ENCODE measurements around the gene GPHN. TPM values are rescaled to one million over a fixed set of nuclear protein-coding genes. Genes with fewer than 3 reads are reported as not detected.

Gene GPHN
- total RNA-seq, 1 donor from 2014 or later = 10.8 TPM

GRCh38 chr14:67140556-67140955 is 632.6 kb downstream of the GPHN start:
- no peak for DNase-seq (ENCODE audit: low read depth in 2 of 2)

- no peak for DNase-seq (ENCODE audit: low read depth in 2 of 2)
These were observed 633.4 kb downstream of the GPHN start for GRCh38 chr14:67141146-67141900.

GRCh38 chr14:67151082-67151666 is 643.2 kb downstream of the GPHN start:
- no peak for DNase-seq (ENCODE audit: low read depth in 2 of 2)

DNA sequence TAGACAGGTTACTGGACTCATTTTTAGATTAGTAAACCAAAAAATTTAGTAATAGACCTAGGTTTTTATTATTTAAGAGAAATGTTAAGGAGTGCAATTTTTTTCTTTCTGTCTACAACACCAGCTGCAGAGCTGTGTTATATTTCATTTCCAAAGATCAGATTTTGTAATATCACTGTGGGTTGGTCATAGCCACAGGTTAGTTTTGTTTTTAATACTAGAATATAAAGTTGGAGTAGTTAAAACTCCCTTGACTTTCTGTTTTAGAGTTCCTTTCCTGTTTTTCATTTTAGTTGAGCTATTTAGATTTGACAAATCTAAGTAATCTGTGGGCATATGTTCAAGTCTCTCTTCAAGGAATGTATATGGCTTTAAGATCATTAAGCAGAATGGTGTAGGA is 650.6 kb downstream of the GPHN start:
- no peak for DNase-seq (ENCODE audit: low read depth in 2 of 2)

- no peak for DNase-seq (ENCODE audit: low read depth in 2 of 2)
These were observed 654.4 kb downstream of the GPHN start for GRCh38 chr14:67162385-67162784.

- peak; percentile 43 to 56 for DNase-seq (ENCODE audit: low read depth in 2 of 2)
These were observed 658.5 kb downstream of the GPHN start for GRCh38 chr14:67166450-67166853.

DNA sequence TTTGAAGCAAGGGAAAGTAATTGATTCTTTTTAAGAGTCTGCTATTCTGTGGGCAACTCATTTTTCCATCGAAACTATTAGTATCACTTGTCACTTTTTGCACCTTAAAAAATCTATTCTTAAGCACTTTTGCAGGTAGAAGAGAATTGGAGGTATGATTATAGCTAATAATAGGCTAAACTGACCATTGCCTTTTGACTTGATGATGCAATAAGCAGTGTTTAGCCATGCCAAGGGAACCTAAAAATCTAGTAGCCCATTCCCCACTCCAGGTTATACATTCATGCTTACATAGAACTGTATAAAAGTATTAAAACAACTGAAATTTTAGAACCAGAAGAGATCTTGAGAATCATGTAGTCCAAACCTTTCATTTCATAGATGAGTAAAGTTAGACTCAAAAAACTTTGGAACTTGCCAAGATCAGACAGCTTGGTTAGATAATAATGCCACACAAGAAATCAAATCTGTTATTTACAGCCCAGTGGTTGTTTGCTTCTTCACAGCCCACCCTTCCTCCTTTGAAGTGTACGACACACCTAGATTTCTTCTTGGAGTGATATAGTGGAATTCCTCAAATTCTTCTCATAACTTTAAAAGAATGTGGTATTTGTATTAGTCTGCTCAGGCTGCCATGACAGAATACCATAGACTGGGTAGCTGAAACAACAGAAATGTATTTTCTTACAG is 659.6 kb downstream of the GPHN start:
- DNase-seq (ENCODE audit: low read depth in 2 of 2) = no peak

GRCh38 chr14:67168110-67168441 is 660.1 kb downstream of the GPHN start:
- no peak for DNase-seq (ENCODE audit: low read depth in 2 of 2)

DNA sequence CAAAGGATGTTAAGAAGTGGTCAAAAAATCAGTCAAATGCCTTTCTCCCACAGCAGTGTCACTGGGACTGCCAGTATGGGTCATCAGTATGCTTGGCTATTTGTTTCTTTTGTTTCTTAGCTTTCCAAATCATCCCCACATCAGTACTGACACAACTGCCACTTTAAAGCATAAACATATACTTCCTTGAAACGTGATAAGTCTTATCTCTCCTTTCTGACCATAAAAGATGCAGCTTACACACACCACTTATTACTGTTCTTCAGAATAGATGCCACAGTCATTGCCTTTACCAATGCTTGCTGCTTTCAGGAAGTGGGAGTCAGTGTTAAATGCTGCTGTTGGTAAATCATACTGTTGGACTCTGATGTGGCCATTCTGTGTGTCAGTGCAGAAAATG is 662.7 kb downstream of the GPHN start:
- DNase-seq (ENCODE audit: low read depth in 2 of 2) = no peak

- no peak for DNase-seq (ENCODE audit: low read depth in 2 of 2)
These were observed 664.1 kb downstream of the GPHN start for GRCh38 chr14:67172056-67172455.

GRCh38 chr14:67172520-67172919 is 664.6 kb downstream of the GPHN start:
- DNase-seq (ENCODE audit: low read depth in 2 of 2) = no peak

DNA sequence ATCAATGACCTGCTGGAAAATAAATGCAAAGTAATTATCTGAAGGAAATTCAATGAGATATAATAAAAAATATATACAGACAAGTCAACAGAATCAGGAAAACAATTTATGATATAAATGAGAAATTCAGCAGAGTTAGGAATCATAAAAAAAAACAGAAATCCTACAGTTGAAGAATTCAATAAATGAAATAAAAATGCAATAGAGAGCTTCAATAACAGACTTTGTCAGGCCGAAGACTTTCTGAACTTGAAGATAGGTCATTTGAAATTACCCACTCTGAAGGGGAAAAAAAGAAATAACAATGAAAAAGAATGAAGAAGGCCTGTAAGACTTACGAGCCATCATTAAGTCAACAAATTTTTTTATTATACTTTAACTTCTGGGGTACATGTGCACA is 665.8 kb downstream of the GPHN start:
- no peak for DNase-seq (ENCODE audit: low read depth in 2 of 2)

- no peak for DNase-seq (ENCODE audit: low read depth in 2 of 2)
These were observed 678.3 kb downstream of the GPHN start for GRCh38 chr14:67186172-67186768.

DNA sequence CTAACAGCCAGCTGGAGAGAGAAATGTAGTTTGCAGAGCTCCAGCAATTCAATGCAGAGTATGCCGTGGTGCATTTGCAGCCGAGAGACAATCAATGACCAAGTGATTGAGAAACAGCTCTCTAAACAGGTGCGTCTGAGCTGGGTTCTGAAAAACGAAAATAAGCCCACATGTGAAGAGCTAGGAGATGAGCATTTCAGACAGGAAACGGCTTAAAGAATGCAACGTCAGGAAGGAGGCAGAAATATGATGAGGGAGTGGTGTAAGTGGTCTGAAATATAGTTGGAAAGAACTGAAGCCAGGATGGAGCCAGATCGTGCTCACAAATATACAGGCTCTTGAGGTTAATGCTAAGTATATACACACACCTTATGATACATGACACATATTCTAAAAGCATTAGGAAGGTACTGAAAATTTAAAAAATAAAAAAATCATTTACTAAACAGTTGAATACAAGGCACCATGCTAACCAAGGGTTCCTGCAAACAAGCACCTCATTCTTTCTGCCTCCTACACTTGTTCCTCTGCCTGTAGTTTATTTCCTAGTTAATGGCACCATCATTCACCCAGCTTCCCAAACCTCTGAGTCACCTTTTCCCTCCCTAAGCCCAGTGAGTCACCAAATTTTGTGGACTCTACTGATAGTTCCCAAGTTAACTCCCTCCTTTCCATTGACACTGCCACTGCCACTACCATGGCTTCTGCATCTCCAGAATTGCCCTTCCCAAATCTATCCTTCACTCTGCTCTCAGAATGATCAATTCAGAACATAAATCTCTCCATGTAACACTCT is 679.0 kb downstream of the GPHN start:
- DNase-seq (ENCODE audit: low read depth in 2 of 2) = peak in 1 of 2 donors; percentile 26

GRCh38 chr14:67187826-67188225 is 679.9 kb downstream of the GPHN start:
- no peak for DNase-seq (ENCODE audit: low read depth in 2 of 2)

DNA sequence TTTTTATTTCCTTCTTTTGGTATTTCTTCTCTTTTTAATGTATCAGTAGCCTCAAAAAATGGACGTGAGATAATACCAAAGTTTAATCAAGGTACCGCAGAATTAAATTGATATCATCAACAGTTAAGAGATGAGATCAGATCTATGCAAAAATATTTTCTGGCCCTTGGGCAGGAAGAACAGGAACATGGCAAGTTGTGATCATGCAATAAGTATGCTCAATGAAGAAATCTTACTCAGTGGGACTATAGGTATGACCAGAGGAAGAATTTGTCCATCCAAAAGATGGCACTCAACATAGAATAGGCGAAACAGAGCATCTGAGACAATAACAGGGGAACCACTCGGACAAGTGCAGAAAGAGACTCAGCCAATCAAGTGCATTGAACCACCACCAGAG is 680.4 kb downstream of the GPHN start:
- DNase-seq (ENCODE audit: low read depth in 2 of 2) = no peak

DNA sequence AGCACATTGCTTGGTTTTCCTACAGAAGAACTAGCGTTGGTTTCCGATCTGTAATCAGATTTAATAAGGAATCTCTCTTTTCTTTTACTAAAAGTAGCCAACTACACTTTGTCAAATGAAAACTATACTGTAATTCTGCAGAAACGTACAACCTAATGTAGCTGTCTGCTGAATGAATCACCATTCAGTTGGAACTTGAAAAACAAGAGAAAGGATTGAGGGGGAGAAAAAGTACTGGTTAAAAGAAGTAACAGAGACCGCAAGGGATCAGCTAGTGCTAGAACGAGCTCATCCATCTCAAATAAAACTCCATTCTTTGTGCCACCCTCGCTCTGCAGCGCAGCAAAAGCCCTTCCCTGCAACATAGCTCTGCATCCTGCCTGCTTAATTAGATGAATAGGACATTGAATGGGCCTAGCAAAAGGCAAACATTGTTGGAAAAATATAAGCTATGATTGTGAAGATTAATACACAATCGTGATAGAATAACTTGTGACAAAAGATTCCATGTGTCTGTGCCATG is 683.9 kb downstream of the GPHN start:
- DNase-seq (ENCODE audit: low read depth in 2 of 2) = no peak

DNA sequence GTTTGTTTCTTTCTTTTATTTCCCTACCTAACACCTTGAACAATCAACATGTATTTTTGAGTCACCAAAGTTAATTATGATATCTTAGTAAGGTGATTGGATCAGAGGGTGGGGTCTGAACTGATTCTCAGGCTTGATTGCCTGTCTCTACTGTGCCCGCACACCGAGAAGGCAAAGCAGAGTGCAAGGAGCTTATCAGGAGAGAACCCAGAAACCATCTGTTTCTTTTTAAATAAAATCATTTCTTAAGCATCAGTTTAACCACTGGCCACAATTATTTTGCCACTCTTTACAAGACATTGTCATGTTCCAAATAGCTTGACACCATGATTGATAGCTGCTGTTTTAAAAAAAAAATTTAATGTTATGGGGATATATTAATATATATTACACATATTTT is 684.4 kb downstream of the GPHN start:
- no peak for DNase-seq (ENCODE audit: low read depth in 2 of 2)

GRCh38 chr14:67195279-67195678 is 687.3 kb downstream of the GPHN start:
- no peak for DNase-seq (ENCODE audit: low read depth in 2 of 2)

DNA sequence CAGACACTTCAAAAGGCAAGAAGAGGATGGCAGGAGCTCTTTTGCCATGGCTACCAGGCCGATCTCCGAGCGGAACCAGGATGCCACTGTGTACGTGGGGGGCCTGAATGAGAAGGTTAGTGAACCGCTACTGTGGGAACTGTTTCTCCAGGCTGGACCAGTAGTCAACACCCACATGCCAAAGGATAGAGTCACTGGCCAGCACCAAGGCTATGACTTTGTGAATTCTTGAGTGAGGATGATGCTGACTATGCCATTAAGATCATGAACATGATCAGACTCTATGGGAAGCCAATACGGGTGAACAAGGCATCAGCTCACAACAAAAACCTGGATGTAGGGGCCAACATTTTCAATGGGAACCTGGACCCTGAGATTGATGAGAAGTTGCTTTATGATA is 691.1 kb downstream of the GPHN start:
- no peak for DNase-seq (ENCODE audit: low read depth in 2 of 2)

DNA sequence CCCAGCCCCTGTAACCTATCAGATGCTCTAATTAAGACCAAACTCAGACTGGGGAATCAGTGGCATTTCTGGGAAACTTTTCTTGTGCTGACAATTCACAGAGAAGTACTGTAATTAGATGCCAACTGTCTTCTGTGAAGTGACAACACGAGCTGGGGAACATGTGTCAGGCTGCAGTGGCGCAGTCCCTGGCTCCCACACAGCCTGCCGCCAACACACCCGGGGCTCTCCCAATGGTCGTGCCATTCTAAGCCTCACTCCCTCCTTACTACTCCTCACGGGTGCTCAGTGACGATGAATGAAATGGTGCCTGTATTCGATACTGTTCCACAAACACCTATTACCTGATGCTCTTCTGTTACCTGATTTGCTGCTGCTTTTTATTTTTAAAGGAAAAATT is 699.9 kb downstream of the GPHN start:
- DNase-seq (ENCODE audit: low read depth in 2 of 2) = no peak

- DNase-seq (ENCODE audit: low read depth in 2 of 2) = no peak
These were observed 710.2 kb downstream of the GPHN start for GRCh38 chr14:67218126-67218525.
